Adipose tissue (tissue), 3 donors: ENCODE data around the gene GGT7. TPM values are rescaled to one million over a fixed set of nuclear protein-coding genes. Genes with fewer than 3 reads are reported as not detected.

ENCODE experiments used
- H3K27ac ChIP-seq: one replicate; pipeline ENCODE4 v1.5.1; 2013; ENCODE audit warnings: low read depth, low read length
- WGBS, 3 donors: extraction: QIAGEN DNeasy Blood & Tissue Kit; methylation state at CpG; one replicate each; pipeline ENCODE4 v1.1.7; 2013; 5-methylcytosine and 5-hydroxymethylcytosine counted together
- polyA plus RNA-seq, 3 donors: library from polyadenylated mRNA; stranded (reverse); fragments of 200-250 nt; gene quantifications; one replicate each; pipeline ENCODE4 v1.2.3, GENCODE V29; 2013
- donor health status: healthy with polysubstance abuse.
- donor health status: Bipolar disorder and iron deficiency.
- donor health status: healthy.

Gene GGT7
- polyA plus RNA-seq, 3 donors: 8.1 to 12.8 (median 11.7) TPM

DNA sequence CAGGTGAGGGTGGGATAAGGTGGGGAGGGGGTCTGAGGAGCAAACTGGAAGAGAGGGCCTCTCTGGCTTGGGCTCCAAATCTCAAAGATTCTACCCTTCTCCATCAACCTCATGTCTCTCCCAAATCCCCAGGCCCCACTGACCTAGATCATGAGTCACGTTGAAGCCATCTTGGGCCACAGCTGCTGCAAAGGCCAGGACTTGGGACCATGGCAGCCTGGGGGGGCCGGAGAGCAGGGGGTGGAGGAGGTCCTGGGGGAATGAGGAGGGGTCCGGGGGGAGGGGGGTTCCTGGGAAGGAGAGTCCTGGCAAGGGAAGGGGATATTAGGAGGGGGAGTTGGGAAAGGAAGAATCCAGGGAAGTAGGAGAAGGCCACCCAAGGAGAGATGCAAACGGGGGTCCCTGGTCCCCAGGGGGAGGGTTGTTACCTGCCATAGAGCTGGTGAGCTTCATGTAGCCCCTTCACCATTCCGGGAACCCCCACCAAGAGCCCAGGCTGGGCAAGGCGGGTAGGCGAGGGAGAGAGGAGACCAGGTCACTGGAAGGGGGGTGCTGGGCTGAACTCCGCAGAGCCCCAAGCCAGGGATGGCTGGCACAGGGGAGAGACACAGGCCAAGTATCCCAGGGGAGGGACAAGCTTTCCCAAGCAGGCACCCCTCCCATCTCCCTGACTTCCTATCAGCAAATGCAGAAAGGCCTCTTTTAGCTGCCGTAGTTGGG, 12.7 kb downstream of the GGT7 start:
- H3K27ac ChIP-seq: no peak overlapping the region
- WGBS, 3 donors: 84 to 90% (median 86%) methylated on average over 9 of the region's 9 CpGs

DNA sequence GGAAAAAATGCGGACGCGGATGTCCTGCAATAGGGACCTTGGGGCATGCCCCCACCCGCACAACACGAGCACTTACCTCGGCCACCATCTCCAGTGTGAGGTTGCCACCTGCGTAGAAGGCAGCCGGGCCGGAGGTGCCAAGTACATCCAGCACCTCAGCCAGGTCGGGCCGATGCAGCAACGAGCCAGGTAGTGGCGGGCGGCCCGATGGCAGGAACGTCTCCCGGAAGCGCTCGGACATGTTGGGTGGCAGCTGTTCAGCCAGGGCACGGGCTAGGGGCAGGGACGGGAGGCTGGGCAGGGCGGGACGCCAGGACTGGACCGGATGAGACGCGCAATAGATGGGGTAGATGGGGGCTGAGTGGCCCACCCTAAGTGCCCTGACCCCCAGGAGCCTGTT, 13.3 kb downstream of the GGT7 start:
- 95 to 97% (median 96%) methylated on average over 26 of the region's 26 CpGs for WGBS, 3 donors
- H3K27ac ChIP-seq: no peak overlapping the region

DNA sequence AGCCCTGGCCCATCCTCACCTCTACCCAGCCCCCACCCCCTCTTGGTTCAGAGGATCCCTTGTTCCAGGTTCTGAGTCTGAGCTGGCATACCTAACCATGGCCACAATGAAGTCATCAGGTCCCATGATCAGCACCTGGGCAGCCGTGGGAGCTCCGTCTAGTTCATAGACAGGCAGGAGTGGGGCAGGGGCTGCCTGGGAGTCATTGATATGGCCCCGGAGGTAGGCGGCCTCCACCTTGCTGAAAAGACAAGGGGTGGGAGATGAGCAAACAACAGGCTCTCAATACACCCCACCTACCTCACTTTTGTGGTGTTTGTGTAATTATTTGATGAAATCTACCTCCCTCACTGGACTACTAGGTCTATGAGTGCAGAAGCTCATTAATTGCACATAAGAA, 20.4 kb downstream of the GGT7 start:
- H3K27ac ChIP-seq: no peak overlapping the region
- WGBS, 3 donors: 80 to 92% (median 85%) methylated on average over 4 of the region's 4 CpGs

DNA sequence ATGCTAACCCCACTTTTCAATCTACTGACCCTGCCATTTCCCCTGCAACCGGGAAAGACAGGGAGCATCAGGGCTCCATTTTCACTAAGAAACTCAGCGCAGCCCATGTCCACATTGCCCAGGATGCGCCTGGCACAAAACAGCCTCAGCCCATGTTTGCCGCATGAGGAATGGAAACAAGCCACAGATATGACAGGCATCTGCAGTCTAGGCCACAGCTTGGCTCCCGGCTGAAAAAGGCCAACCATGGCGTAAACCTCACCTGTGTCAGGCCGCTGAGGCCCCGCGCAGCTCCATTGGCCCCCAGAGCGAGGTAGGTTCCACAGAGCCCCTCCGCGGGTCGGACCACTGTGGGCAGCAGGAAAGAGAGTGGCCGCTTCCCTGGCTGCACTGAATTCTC, 21.7 kb downstream of the GGT7 start:
- 95 to 97% (median 97%) methylated on average over 14 of the region's 14 CpGs for WGBS, 3 donors
- H3K27ac ChIP-seq: no peak overlapping the region

DNA sequence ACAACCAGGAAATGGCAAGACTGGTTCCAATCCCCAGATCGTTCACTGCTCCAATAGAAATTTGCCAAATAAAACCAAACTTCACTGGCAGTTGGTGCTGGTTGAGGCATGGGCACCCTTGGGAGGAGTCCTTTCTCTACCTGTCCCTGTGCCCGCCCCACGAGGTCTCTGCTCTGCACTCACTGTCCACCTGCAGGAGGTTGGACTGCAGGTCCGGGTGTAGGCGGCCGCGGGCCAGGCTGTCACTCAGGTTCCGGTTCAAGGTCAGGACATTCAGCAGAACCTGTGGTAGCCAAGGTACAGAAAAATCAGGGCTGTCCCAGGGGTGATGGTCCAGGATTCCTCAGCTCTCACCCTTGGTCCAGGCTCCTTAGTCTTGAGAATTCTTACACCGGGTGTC, 22.9 kb downstream of the GGT7 start:
- WGBS, 3 donors: 55 to 95% (median 88%) methylated on average over 9 of the region's 9 CpGs
- no peak overlapping the region for H3K27ac ChIP-seq

DNA sequence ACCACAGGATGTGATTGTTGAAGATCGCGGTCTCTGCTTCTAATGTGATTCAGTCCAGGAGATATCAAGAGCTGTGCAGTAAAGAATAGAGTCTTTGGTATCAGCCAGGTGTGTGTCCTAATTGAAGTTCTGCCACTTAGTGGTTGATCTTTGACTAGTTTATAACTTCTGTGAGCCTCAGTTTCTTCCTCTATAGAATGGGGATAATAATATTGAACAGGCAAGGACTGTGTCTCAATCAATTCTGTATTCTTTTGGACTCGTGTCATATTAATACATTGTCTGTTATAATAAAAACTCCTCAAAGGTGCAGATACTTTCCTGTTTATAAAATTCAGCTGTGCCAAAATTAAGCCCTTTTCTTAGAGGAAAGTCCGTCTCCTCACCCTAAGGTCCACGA, 24.1 kb downstream of the GGT7 start:
- H3K27ac ChIP-seq: no peak overlapping the region
- 94 to 96% (median 96%) methylated on average over 5 of the region's 5 CpGs for WGBS, 3 donors

DNA sequence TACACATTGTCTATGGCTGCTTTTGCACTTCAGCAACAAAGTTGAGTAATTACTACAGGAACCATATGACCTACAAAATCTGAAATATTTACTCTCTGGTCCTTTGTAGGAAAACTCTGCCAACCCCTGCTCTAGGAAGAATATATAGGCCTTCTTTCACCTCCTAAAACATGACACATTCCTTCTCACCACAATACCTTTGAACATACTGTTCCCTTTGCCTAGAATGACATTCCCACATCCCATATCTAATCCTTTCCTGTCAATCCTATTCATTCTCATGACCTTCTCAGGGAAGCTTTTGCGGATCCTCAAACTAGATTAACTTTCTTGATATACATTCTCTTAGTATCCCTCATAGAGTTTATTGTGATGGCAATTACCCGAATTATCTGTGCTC, 29.2 kb downstream of the GGT7 start:
- no peak overlapping the region for H3K27ac ChIP-seq
- 91 to 95% (median 94%) methylated on average over 2 of the region's 2 CpGs for WGBS, 3 donors

DNA sequence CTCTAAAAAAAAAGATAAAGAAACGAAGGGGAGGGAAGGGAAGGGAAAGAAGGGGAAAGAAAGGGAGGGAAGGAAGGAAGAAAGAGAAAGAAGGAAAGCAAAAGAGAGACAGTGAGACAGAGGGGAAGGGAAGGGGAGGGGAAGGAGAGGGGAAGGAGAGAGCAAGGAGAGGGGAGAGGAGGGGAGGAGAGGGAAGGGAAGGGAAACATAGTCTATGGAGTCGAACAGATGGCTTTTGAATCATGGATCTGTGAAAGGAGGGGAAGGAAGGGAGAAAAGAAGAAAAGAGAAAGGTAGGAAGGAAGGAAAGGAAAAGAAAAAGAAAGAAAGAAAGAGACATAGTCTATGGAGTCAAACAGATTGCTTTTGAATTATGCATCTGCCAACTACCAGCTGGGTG, 30.5 kb downstream of the GGT7 start:
- WGBS, 3 donors: 64 to 71% (median 68%) methylated on average over 2 of the region's 2 CpGs
- H3K27ac ChIP-seq: no peak overlapping the region

DNA sequence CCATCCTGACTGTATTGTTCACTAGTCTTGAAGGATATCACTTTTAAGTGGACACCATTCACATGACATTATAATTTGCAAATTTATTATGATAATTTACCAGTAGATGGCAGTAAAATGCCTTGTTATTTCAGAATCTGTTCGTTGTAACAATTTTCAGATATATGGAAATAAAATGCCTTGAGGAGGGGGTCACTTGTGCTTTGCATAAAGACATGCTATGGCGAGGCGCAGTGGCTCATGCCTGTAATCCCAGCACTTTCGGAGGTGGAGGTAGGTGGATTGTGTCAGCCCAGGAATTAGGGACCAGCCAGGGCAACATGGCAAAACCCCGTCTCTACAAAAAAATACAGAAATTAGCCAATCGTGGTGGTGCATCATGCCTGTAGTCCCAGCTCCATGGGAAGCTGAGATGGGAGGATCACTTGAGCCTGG, 38.2 kb downstream of the GGT7 start:
- 32 to 43% (median 43%) methylated on average over 6 of the region's 6 CpGs for WGBS, 3 donors
- H3K27ac ChIP-seq: no peak overlapping the region

DNA sequence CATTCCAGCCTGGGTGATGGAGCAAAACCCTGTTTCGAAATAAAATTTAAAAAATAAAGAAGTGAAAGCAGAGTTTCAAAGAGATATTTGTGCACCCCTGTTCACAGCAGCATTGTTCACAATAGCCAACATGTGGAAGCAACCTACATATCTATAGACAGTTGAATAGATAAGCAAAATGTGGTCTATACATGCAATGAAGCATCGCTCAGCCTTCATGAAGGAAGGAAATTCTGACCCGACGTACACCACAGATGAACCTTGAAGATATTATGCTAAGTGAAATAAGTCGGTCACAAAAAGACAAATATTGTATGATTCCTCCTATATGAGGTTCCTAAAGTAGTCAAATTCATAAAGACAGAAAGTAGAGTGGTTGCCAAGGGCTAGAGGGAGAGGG, 40.7 kb downstream of the GGT7 start:
- H3K27ac ChIP-seq: no peak overlapping the region
- WGBS, 3 donors: 55 to 65% (median 59%) methylated on average over 5 of the region's 5 CpGs

DNA sequence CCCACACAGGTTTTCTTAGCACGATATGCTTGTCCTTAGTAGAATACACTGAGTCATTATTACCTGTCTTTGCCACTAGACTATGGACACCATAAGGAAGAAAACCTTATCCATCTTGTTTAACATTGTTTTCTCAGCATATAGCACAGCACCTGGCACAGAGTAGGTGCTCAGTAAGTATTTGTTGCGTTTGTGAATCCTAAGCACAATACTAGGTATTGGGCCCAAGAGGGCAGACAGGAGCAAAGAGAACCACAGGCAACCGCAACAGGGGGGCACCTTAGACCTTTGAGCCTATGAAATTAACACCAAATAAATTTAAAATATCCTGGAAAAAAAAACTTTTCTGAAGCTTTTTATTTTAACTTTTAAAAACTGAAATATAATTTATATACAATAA, 43.5 kb downstream of the GGT7 start:
- WGBS, 3 donors: 75 to 81% (median 76%) methylated on average over 3 of the region's 3 CpGs
- no peak overlapping the region for H3K27ac ChIP-seq

DNA sequence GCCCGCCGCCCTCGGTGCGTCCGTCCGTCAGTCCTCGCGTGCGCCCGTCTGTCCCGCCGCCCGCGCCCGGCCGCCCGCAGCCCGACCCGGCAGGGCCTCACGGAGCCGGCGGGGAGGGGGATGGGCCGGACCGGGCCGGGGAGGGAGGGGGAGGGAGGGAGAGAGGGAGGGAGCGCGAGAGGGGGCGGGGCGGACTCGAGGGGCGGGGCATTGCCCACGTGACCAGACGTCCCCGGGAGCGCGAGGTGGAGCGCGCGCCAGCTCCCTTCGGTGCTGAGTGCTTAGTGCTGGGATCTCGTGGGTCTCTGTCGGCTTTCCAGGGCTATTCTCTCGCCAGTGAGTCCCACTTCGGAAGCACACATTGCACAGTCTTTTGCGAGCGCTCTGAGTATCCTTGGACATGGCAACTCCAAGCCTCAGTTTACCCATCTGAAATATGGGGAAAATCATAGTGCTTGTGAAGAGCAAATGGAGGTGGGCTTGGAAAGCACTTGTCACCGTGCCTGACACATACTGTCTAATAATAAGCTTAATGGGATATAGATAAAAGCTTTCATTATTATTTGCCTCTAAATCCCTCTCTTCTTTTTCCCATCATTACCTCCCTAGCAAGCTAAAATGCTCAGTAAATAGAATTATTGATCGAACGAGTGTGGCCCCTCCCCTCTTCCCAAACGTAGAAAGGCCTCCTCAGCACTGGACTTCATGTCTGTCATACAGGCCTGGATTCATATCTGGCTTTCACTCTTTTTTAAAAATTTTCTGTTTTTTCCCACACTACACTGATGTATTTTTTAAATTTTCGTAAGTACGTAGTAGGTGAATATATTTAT, 46.9 kb downstream of the GGT7 start, which contains the start of gene NCOA6:
Gene NCOA6, minus strand, starts transcription at position 122 of the 833 bp plus-strand sequence. CDS start 43,296 bp downstream, outside the sequence.
- WGBS, 3 donors: 7 to 9% (median 9%) methylated on average over 27 to 48 of the region's 52 CpGs
- no peak within 1 kb of the TSS for H3K27ac ChIP-seq

DNA sequence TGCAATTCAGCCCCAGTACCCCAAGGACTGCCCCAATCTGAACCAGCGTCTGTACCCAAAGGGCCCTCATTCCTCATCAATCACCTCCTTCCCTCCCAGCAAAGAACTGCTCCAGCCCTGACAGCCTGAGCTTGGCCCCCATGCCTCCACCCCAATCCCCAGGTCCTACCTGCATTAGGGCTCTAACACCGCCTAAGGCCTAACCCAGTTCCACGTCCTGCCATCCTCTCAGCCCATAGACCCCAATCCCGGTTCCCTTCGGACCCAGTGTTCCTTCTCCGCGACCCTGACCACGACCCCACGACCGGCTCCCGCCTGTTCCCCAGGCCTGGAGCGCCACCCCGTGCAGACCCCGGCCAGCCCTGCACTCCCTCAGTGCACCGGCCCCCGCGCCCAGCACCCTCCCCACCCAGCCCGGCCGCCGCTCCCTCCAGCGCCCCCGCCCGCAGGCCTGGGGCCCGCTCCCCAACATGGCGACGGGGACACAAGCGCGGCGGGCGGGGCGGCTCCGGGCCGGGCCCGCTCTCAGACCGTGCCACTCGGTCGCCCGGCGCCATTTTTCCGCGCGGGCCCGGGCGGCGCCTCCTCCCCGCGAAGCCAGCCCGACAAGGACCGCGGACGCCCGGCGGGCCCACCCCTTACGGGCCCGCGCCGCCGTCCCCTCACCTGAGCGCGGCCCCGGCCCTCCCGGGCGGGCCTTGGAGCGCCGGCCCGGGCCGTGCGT, 47.7 kb downstream of the GGT7 start:
- WGBS, 3 donors: 1% methylated on average over 35 to 66 of the region's 68 CpGs
- H3K27ac ChIP-seq: no peak overlapping the region

DNA sequence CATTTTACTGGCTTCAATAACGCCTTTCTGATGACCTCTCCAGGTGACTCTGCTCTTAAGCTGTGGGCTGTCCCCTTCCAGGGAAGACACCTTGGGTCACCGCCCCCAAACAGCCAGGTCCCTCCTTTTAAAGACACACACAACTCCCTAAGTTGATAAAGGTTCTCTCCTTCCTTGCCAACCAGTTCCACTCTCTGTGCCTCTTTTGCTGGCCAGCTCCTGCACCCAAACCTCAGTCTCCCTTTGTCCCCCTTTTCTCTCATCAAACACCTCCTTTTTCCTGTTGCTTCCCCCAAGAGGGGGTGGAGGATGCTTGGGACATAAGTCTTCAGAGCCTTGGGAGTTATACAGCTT, 48.2 kb downstream of the GGT7 start:
- 0 to 5% (median 2%) methylated on average over 2 of the region's 2 CpGs for WGBS, 3 donors
- H3K27ac ChIP-seq: no peak overlapping the region

DNA sequence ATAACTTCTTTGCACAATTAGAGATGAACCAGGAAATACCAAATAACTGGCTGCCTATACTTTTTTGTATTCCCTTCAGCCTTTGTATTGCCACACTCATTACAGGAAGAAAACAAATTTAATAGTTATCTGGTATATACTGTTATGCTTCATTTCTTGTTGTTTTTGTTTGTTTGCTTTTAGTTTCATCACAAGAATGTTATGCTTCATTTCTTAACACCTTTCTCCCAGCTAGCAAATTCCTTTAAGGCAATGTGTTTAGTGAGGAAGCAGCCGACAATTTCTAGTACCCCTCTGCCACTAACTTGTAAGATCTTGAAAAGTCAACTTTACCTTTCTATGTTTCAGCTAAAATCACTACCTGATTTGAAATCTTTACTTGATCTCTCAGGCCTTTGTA, 48.6 kb downstream of the GGT7 start:
- 8 to 32% (median 24%) methylated on average over 1 of the region's 1 CpG for WGBS, 3 donors
- no peak overlapping the region for H3K27ac ChIP-seq

DNA sequence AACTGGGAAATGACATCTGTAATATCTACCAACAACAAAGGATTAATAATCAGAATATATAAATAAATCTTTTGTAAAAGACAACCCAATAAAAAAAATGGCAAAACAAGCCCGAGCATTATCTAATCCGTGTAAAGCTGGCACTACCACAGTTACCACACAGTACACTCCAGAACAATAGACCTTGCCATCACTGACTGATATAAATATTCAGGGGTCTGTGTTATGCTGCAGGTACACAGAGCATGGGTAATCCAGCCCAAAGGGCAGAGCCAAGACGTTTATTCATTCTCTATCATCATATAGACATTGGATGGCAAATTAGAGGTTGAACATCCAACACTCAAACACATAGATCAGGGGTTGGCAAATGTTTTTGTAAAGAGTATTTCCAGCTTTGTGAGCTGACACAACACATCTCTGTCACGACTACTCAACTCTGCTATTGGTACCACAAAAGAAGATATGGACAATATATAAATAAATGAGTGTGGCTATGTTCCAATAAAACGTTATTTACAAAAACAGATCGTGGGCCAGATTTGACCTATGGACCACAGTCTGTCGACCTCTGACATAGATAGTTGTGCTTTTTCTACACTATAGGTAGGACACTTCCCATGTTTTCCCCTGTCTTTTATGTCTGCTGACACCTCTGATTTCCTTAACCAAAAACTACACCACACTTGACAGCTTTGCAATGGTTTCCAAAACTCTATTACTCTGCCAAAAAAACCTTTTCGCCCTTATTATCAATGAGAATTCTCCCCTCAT, 51.7 kb downstream of the GGT7 start:
- 34 to 73% (median 62%) methylated on average over 8 of the region's 8 CpGs for WGBS, 3 donors
- H3K27ac ChIP-seq: no peak overlapping the region

DNA sequence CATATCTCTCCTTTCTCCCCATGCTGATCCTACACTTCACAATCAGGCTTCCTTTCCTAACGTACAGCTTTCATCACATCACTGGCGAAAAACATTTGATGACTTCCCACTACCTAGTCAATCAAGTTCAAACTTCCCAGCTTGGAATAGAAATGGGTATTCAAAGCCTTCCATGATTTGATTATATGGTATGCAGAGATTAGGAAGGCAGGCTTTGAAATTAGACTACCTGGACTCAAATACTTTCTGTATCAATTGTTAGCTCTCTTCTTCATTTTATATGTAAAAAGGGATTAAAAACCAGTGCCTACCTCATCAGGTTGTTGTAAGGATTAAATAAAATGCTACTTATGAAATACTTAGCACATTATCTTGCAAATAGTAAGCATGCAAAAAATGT, 54.9 kb downstream of the GGT7 start:
- H3K27ac ChIP-seq: no peak overlapping the region
- WGBS, 3 donors: 29 to 47% (median 34%) methylated on average over 2 of the region's 2 CpGs

DNA sequence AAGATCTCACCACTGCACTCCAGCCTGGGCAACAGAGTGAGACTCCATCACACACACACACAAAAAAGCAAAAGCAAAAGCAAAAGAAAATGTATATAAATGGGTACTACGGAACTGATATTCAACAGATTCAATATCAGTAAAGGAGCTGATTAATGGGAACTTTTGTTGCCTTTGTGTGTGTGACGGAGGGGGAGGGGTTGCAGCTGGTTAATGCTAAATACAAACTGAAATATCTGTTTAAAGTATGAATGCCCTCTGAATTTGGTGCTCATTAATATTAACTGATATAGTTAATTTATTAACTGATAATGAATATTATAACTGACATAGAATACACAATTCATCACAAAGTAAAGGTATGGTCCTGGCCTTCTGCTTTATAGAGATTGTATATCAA, 55.6 kb downstream of the GGT7 start:
- H3K27ac ChIP-seq: no peak overlapping the region
- 48 to 71% (median 49%) methylated on average over 1 to 2 of the region's 2 CpGs for WGBS, 3 donors
